Measurements from ENCODE around the gene BRD8.

BRD8 gene

DNA sequence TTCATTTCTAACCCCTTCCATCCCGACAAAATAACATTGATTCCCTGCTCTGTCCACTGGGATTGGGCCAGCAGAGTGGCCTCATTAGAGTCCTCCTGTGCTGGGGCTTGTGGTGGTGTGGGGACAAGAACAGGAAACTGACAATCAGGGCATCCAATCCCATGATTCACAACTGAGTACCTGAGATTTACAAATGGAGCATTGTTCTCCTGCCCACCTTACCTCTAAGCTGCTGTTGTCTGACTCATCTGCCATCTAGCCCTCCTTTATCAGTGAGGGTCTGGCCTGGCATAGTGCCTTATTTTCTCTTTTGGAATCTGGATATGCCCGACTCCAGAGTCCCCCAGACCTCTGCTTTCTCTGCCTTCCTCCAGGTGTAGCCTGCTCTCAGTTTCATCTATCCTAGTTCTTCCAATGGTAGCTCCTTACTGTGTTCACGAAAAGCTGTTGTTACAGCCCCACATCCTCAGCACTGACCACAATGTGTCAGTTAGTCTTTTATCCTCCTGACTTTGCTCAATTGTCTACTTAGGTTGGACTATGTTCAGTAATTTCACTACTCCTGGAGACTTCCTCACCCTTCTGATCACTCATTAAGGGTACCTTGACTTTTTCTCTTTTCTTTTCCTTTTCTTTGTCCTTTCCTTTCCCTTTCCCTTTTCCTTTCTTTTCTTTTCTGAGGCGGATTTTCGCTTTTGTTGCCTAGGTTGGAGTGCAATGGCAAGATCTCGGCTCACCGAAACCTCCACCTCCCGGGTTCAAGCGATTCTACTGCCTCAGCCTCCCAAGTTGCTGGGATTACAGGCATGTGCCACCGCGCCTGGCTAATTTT is 81.2 kb downstream of the BRD8 start:
- DNase-seq (ENCODE audit: low read depth in 2 of 2), result no peak

DNA sequence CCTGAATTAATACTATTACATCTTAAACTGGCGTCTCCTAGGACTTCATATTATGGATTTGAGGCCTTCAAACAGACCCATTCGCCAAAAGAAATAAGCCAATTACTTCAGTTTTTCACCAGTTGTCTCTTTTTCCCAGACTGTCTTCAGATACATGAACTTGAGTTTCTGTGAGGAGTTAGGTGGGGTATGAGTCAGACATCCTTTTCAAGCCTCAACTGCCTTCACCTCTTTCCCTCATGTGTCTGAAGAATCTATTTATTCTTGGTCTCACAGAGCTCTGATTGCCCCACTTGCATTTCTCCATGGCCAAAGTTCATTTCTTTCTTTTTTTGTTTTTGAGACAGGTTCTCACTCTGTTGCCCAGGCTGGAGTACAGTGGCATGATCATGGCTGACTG is 82.1 kb downstream of the BRD8 start:
- no peak for DNase-seq (ENCODE audit: low read depth in 2 of 2)

GRCh38 chr5:138095100-138095907 is 83.1 kb downstream of the BRD8 start:
- DNase-seq (ENCODE audit: low read depth in 2 of 2), result no peak

GRCh38 chr5:138093036-138093435 is 85.4 kb downstream of the BRD8 start:
- no peak for DNase-seq (ENCODE audit: low read depth in 2 of 2)

DNA sequence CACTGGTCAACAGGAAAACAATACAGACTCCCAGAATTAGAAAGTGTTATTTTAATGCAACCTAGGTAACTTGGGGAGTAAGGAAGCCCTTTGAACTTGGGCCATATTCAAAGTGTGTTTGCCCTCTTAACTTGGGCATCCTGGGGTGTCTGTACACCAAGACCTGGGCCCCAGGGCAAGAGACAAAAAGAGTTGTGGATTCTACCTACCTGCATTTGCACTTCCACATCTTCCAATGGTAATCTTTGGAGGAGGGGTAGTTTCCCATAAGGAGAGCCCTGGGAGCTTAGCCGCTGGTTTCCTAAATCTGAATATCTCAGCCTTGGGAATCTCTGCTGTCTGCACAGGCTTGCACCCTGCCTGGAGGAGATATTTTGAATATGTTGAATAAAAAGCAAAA is 86.1 kb downstream of the BRD8 start:
- no peak for DNase-seq (ENCODE audit: low read depth in 2 of 2)

- no peak for DNase-seq (ENCODE audit: low read depth in 2 of 2)
Measured at GRCh38 chr5:138091685-138092084, 86.7 kb downstream of the BRD8 start.
